ENCODE results near the gene KRT85.
"Not testable (repeated sequence)": the region's sequence is repeated elsewhere in the genome, so short reads cannot be mapped to it uniquely, and the experiment has no call there.

Gene KRT85

DNA sequence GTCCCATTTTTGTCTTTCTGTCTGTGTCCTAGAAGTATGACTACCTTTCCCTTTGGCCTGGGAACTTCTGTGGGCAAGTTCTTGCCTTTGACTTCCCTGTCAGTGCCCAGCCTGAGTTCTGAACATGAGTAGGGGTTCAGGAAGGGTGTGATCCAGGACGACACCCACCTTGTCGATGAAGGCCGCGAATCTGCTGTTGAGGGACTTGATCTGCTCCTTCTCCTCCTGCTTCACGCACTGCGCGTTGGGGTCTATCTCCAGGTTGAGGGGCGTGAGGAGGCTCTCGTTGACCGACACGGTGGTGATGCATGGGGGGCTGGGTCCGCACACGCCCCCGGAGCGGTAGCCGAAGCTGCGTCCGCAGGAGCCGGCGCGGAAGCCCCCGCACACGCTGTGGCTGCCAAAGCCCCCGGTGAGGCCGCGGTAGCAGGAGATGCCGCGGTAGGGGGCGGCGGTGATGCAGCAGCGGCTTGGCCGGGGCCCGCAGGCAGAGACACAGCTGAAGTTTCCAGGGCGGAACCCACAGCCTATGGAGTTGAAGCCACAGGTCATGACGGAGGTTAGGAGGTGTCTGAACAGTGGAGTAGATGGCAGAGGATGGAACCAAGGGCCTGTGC is 46.4 kb downstream of the KRT85 start, which contains the start of gene KRT83:
KRT83 (minus strand) TSS at position 615 of the 617 bp plus-strand sequence; CDS start at position 552, 63 bp downstream.
- no peaks in the 10 kb centered on the region for H3K36me3 Mint-ChIP-seq
- H3K4me1 Mint-ChIP-seq (ENCODE audit: low read depth), result no peaks in the 10 kb centered on the region
- no peak within 1 kb of the TSS for H3K27ac Mint-ChIP-seq
- no peak within 1 kb of the TSS for H3K4me3 Mint-ChIP-seq
- peaks cover 10% of the 10 kb centered on the region for H3K27me3 Mint-ChIP-seq
- H3K9me3 Mint-ChIP-seq (ENCODE audit: low read depth), result no peaks in the 10 kb centered on the region

DNA sequence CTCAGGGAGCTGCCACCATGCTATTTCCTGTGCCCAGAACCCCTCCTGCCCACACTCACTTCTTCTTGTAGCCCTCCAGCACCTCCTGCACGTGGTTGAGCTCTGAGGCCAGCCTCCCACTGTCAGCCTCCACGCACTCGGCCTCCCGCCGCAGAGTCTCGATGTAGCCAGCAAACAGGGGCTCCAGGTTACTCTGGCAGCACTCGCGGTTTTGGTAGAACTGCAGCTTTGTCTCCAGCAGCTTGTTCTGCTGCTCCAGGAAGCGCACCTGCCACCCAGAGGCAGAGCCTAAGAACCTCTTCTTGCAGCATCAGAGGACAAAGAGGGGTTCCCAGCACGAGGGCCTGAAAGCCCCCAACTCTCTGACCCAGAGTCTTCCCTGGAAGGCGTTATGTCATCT is 48.2 kb downstream of the KRT85 start:
- no peak overlapping the region for H3K27ac Mint-ChIP-seq
- H3K27me3 Mint-ChIP-seq, result peaks cover 10% of the 10 kb centered on the region
- no peaks in the 10 kb centered on the region for H3K4me1 Mint-ChIP-seq (ENCODE audit: low read depth)
- H3K9me3 Mint-ChIP-seq (ENCODE audit: low read depth), result no peaks in the 10 kb centered on the region
- H3K36me3 Mint-ChIP-seq, result no peaks in the 10 kb centered on the region
- no peak overlapping the region for H3K4me3 Mint-ChIP-seq

DNA sequence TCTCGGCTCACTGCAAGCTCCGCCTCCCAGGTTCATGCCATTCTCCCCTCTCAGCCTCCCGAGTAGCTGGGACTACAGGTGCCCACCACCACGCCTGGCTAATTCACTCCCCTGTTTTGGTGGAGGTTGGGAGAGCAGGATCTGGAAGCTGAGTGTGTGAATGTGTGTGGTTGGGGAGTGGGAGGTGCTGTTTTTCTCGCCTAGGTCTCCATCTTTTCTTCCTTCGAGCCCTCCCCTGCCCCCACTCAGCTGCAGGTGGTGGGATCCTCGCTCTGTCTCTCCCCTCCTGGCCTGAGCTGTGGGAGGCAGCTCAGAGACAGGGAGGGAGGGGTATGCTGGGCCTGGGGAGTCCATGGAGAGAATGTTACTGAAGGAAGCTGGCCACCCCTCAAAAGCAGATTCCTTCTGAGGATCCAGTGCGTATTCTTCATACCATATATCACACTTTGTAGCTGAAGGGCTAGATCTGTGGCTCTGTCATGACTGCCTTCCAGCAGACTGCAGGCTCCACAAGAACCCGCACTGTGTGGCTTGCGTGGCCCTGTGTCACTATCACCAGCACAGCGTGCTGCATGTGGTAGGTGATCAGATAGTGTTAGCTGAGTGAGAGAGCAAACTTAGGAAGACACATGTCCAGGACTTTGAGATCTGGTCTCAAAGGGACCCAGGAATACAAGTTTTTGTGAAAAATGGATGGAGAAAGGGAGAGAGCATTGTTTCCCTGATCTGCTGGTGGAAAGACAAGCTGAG is 48.9 kb downstream of the KRT85 start:
- no peak overlapping the region for H3K27ac Mint-ChIP-seq
- H3K9me3 Mint-ChIP-seq (ENCODE audit: low read depth), result no peaks in the 10 kb centered on the region
- H3K27me3 Mint-ChIP-seq, result peaks cover 10% of the 10 kb centered on the region
- no peaks in the 10 kb centered on the region for H3K36me3 Mint-ChIP-seq
- H3K4me3 Mint-ChIP-seq, result no peak overlapping the region
- no peaks in the 10 kb centered on the region for H3K4me1 Mint-ChIP-seq (ENCODE audit: low read depth)

DNA sequence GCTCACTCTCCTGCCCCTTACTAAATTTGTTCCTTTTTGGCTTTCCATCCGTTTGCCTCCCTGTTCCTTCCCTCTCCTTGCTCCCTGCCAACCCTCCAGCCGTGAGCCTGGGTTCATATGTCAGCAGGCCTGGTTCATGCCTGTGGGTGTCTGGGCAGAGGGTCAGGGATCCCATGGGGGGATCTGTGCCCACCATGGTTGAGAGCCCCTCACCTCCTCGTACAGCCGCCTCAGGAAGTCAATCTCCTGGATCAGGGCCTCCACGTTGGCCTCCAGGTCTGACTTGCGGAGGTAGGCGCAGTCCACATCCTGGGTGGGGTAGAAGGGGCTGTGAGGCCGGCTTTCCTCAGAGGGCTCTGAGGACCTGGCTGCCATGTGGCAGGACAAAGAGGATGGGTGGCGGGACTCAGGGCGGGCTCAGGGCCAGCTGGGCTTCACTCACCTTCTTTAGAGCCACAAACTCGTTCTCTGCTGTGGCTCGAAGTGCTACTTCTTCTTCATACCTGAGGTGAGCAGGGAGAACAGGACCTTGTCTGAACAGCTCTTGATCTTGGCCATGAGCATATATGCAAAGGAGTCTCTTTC is 49.7 kb downstream of the KRT85 start:
- no peaks in the 10 kb centered on the region for H3K36me3 Mint-ChIP-seq
- H3K4me1 Mint-ChIP-seq (ENCODE audit: low read depth), result no peaks in the 10 kb centered on the region
- H3K4me3 Mint-ChIP-seq, result no peak overlapping the region
- no peaks in the 10 kb centered on the region for H3K9me3 Mint-ChIP-seq (ENCODE audit: low read depth)
- no peak overlapping the region for H3K27ac Mint-ChIP-seq
- H3K27me3 Mint-ChIP-seq, result peaks cover 11% of the 10 kb centered on the region

DNA sequence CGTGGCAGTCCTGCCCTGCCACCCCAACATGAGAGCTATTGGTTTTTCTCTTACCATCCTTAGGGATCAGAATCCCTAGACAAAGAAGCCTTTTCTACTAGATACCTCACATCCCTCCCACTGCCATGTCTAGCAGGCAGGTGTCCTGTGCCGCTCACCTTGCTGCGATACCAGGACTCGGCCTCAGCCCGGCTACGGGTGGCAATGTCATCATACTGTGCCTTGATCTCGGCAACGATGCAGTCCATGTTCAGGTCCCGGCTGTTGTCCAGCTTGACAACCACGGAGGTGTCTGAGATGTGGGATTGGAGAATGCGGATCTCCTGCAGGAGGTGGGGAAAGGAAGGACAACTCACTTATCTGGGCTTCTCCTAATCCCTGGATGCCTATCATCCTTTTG is 50.6 kb downstream of the KRT85 start:
- no peaks in the 10 kb centered on the region for H3K9me3 Mint-ChIP-seq (ENCODE audit: low read depth)
- H3K4me1 Mint-ChIP-seq (ENCODE audit: low read depth), result no peaks in the 10 kb centered on the region
- H3K27ac Mint-ChIP-seq, result no peak overlapping the region
- H3K27me3 Mint-ChIP-seq, result peaks cover 10% of the 10 kb centered on the region
- no peak overlapping the region for H3K4me3 Mint-ChIP-seq
- H3K36me3 Mint-ChIP-seq, result no peaks in the 10 kb centered on the region

DNA sequence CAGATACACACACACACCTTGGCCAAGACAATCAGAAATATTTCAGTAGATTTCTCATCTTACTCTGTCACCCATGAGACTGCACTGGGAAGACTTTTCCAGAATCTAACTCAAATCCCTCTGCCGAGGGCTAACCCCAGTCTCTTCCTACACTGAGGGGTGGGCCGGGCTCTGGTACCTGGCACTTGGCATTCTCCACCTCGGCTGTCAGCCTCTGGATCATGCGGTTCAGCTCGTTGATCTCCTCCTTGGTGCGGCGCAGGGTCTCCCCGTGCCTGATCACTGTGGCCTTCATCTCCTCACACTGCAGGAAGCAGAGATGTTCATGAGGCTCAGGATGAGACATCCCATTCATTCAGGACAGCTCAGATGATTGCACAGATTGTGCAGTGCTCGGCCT is 51.0 kb downstream of the KRT85 start:
- Mint-ChIP-seq H3K27ac (no peak overlapping the region), H3K4me1 (ENCODE audit: low read depth) (no peaks in the 10 kb centered on the region), H3K36me3 (no peaks in the 10 kb centered on the region), H3K27me3 (peaks cover 11% of the 10 kb centered on the region), H3K4me3 (no peak overlapping the region), H3K9me3 (ENCODE audit: low read depth) (no peaks in the 10 kb centered on the region)

DNA sequence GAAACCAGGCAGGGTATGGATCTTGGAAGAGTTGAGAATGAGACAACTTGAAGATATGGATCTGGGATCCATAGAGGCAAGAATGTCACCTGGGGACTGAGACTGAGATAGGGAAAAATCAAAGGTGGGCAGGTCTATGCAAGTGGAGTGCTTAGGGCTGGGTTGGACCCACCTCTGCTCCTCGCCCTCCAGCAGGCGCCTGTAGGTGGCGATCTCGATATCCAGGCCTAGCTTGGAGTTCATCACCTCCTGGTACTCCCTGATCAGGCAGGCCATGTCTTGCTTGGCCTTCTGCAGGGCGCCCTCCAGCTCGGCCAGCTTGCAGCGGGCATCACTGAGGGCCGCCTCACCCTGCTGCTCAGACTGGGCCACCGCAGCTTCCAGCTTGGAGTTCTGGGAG is 51.6 kb downstream of the KRT85 start:
- not testable (repeated sequence) for H3K4me1 Mint-ChIP-seq (ENCODE audit: low read depth); H3K36me3 Mint-ChIP-seq; H3K4me3 Mint-ChIP-seq; H3K9me3 Mint-ChIP-seq (ENCODE audit: low read depth); H3K27ac Mint-ChIP-seq
- peaks cover 13% of the 10 kb centered on the region for H3K27me3 Mint-ChIP-seq

DNA sequence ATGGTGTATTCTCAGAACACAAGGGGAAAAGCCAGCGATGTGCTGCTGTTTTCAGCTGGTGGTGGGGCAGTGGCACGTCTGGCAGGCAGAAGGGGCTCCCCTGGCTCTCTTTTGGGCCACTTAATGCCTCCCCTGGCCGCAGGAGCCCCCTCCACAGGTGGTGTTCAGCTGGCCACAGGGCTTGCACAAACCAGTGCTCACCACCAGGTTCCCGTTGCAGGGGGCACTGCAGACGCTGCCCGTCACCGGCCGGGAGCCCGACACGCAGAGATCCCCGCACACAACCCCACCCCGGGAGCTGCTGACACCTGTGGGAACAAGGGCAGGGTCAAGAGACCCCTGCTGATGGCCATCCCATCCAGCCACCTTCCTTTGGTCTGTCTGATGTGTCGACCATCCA is 52.8 kb downstream of the KRT85 start:
- no peaks in the 10 kb centered on the region for H3K4me1 Mint-ChIP-seq (ENCODE audit: low read depth)
- H3K36me3 Mint-ChIP-seq, result no peaks in the 10 kb centered on the region
- H3K27me3 Mint-ChIP-seq, result peaks cover 18% of the 10 kb centered on the region
- H3K27ac Mint-ChIP-seq, result no peak overlapping the region
- no peak overlapping the region for H3K4me3 Mint-ChIP-seq
- no peaks in the 10 kb centered on the region for H3K9me3 Mint-ChIP-seq (ENCODE audit: low read depth)

DNA sequence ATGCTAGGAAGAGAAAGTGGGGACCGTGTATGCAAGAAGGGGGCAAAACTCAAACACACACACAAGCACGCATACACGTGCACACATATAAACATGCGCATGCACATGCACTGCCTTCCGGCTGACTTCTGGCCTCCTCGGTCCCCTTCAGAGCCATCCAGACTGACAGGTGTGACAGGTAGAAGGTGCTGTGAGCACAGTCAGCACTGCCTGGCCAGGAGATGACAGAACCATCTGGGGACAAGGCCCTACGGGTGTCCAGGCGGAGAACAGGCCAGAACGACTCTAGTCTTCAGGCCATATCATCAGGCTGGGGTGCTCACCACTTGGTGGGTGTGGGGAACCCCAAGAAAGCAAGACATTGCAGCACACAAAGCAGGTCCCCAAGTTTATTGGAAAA is 53.4 kb downstream of the KRT85 start:
- H3K4me1 Mint-ChIP-seq (ENCODE audit: low read depth), result peaks cover under 1% of the 10 kb centered on the region
- no peaks in the 10 kb centered on the region for H3K36me3 Mint-ChIP-seq
- H3K27me3 Mint-ChIP-seq, result peaks cover 23% of the 10 kb centered on the region
- no peak overlapping the region for H3K27ac Mint-ChIP-seq
- no peaks in the 10 kb centered on the region for H3K9me3 Mint-ChIP-seq (ENCODE audit: low read depth)
- H3K4me3 Mint-ChIP-seq, result no peak overlapping the region

DNA sequence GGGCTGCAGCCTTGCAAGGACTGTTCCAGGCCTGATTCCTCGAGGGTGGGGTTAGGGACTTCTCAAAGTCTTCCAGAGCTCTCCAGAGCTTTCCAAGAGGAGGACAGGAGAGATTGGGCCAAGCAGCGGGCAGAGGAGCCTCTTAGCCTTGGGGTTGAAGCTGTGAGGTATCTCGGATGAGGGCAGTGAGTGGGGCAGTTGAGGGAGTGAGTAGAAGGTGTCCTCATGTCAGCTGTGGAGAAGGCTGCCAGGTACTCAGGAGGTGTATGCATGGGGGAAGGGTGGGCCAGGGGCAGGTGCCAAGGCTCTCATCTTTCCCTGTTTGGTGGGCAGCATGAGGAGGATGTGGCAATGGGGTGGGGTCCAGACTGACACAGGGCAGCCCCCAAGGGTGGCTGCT is 53.8 kb downstream of the KRT85 start:
- no peaks in the 10 kb centered on the region for H3K36me3 Mint-ChIP-seq
- no peaks in the 10 kb centered on the region for H3K9me3 Mint-ChIP-seq (ENCODE audit: low read depth)
- H3K27me3 Mint-ChIP-seq, result peaks cover 26% of the 10 kb centered on the region
- H3K27ac Mint-ChIP-seq, result no peak overlapping the region
- no peak overlapping the region for H3K4me3 Mint-ChIP-seq
- H3K4me1 Mint-ChIP-seq (ENCODE audit: low read depth), result peaks cover 4% of the 10 kb centered on the region

DNA sequence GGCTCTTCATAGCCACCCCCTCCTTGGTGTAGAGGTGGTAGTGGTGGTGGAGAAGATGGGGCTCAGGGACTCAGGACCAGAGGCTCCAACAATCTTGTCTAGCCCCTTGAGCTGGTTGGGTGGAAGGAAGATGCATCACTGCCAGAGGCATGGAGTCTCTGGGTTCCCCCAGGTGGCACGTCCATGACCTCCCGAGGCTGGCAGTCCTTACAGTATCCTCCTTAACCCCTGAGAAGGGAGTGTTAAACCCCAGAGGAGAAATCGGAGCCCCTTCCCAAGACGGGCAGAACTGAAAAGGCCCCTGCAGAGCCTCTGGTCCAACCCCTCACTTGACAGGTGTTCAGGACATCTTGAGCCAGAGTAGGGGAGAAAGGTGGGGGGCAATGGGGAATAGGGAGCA is 55.2 kb downstream of the KRT85 start:
- peaks cover 7% of the 10 kb centered on the region for H3K4me1 Mint-ChIP-seq (ENCODE audit: low read depth)
- no peak overlapping the region for H3K4me3 Mint-ChIP-seq
- no peaks in the 10 kb centered on the region for H3K36me3 Mint-ChIP-seq
- H3K27ac Mint-ChIP-seq, result no peak overlapping the region
- peaks cover 31% of the 10 kb centered on the region for H3K27me3 Mint-ChIP-seq
- no peaks in the 10 kb centered on the region for H3K9me3 Mint-ChIP-seq (ENCODE audit: low read depth)

DNA sequence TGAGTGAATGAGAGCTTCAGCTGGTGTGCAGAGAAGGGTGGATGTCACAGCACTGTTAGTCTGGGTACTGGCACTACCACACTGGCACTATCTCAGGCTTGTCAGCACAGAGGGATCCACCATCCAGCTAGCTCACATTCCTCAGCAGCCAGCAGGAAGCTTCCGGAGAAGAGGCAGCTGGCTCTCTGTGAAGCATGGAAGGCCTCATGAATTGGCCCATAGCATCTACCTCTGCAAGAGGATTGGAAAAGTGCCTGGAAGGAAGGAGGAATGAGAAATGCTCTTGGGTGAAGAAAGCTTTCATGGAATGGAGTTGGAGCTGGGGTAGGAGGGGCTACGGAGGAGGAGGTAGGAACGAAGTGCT is 56.0 kb downstream of the KRT85 start:
- Mint-ChIP-seq H3K4me1 (ENCODE audit: low read depth) (peaks cover 7% of the 10 kb centered on the region), H3K9me3 (ENCODE audit: low read depth) (no peaks in the 10 kb centered on the region), H3K4me3 (no peak overlapping the region), H3K27me3 (peaks cover 33% of the 10 kb centered on the region), H3K27ac (no peak overlapping the region), H3K36me3 (no peaks in the 10 kb centered on the region)

DNA sequence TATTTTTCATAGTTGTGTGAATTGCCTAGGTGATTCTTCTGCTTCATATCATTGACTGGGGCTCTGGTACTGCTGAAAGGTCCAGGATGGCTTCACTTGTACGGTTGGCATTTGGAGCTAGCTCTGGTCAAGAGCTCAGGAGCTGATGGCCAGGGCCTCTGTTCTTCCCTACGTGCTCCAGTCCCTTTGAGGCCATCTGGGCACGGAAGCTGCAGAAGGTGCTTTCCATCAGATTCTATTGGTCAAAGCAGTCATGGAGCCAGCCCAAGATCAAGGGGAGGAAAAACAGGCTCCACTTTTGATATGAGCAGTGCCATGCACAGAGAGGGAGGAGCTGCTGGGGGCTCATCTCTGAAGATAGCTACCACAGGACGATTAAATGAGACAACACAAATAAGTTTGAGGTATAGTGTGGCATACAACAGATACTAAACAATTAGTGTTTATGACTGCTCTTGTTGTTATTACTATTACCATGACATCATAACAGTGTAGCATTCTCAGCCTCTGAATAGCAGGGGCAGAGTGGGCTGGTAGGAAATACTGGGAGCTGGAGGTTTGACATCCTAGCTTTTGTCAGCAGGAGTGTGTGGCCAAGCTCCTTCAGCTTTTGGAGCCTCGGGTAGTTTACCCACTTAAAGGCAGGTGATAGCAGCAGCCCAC is 56.5 kb downstream of the KRT85 start:
- H3K4me1 Mint-ChIP-seq (ENCODE audit: low read depth), result peaks cover 7% of the 10 kb centered on the region
- H3K27me3 Mint-ChIP-seq, result peaks cover 33% of the 10 kb centered on the region
- no peaks in the 10 kb centered on the region for H3K36me3 Mint-ChIP-seq
- no peaks in the 10 kb centered on the region for H3K9me3 Mint-ChIP-seq (ENCODE audit: low read depth)
- H3K4me3 Mint-ChIP-seq, result no peak overlapping the region
- no peak overlapping the region for H3K27ac Mint-ChIP-seq
